ENCODE measurements around the gene XRCC1.

- TF ChIP-seq CTCF (IDR thresholded peaks at IDR 0.05) (no peak), POLR2A (IDR thresholded peaks at IDR 0.05) (no peak), POLR2AphosphoS5 (IDR thresholded peaks at IDR 0.05; ENCODE audit: insufficient read depth in 1 of 2, low read depth in 1 of 2) (no peak)
These were observed 48.8 kb upstream of the XRCC1 start for GRCh38 chr19:43623889-43624670.
